Duodenal mucosa (tissue), 2 donors: ENCODE data around the gene KIF22.

Source experiments
- H3K27ac ChIP-seq: one replicate; pipeline ENCODE4 v1.7.0; 2013; ENCODE audit warnings: low read depth, low read length
- H3K27me3 ChIP-seq, 2 donors: one replicate each; pipeline ENCODE4 v1.7.0; 2013; ENCODE audit warnings: low read length in 2 of 2, control low read depth in 1 of 2; ENCODE audit not compliant: insufficient read depth in 2 of 2, control insufficient read depth in 1 of 2
- H3K36me3 ChIP-seq, 2 donors: one replicate each; pipeline ENCODE4 v1.7.0; 2013; ENCODE audit warnings: low read length in 2 of 2, control low read depth in 1 of 2; ENCODE audit not compliant: insufficient read depth in 2 of 2, control insufficient read depth in 1 of 2
- H3K4me1 ChIP-seq, 2 donors: one replicate each; pipeline ENCODE4 v1.7.0; 2013; ENCODE audit warnings: low read length in 2 of 2, control low read depth in 1 of 2; ENCODE audit not compliant: insufficient read depth in 2 of 2, control insufficient read depth in 1 of 2
- H3K4me3 ChIP-seq, 2 donors: one replicate each; pipeline ENCODE4 v1.7.0; 2013; ENCODE audit warnings: low read length in 2 of 2, low read depth in 1 of 2
- H3K9ac ChIP-seq, 2 donors: one replicate each; pipeline ENCODE4 v1.7.0; 2013; ENCODE audit warnings: low read length in 2 of 2, low read depth in 1 of 2
- H3K9me3 ChIP-seq, 2 donors: one replicate each; pipeline ENCODE4 v1.7.0; 2013; ENCODE audit warnings: low read length in 2 of 2, control low read depth in 1 of 2; ENCODE audit not compliant: control insufficient read depth in 1 of 2

Gene KIF22

DNA sequence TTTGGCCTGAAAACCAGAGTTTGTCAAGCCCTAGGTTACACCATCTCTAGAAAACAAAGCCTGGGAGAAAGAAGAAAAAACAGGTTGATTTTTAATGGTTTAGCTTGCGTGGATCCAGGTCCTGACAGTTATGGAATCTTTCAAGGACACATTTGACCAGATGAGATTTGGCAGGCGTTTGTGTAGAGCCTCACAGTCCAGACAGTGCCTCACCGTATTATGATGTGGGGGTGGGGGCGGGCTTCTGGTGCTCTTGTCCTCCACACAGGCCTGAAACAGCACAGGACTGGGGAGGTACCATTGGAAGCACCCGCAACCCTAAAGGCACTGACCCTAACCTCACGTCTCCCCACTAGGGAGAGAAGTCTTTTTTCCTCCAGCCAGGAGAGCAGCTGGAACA, 49.3 kb downstream of the KIF22 start:
- Histone ChIP-seq H3K4me1 (no peaks in the 10 kb centered on the region), H3K9me3 (no peaks in the 10 kb centered on the region), H3K9ac (no peak overlapping the region), H3K27ac (no peak overlapping the region), H3K36me3 (peaks cover 50 to 90% of the 10 kb centered on the region in 2 donors), H3K4me3 (no peak overlapping the region), H3K27me3 (no peaks in the 10 kb centered on the region)

DNA sequence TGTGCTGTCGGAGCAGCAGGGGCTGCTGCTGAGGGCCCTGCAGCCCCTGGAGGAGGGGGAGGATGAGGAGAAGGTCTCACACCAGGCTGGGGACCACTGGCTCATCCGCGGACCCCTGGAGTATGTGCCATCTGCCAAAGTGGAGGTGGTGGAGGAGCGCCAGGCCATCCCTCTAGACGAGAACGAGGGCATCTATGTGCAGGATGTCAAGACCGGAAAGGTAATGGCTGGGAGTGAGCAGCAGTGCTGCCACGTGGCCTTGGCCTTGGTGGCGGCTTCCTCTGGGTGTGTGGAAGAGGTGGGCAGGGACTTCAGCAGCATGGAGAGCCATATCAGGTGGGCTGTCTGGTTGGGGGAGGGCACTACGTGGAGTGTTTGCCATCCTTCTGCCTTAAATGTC, 49.7 kb downstream of the KIF22 start:
- H3K9me3 ChIP-seq = no peaks in the 10 kb centered on the region
- no peak overlapping the region for H3K4me3 ChIP-seq
- peaks cover 51 to 91% of the 10 kb centered on the region in 2 donors for H3K36me3 ChIP-seq
- H3K27me3 ChIP-seq = no peaks in the 10 kb centered on the region
- no peak overlapping the region for H3K27ac ChIP-seq
- H3K4me1 ChIP-seq = no peaks in the 10 kb centered on the region
- no peak overlapping the region for H3K9ac ChIP-seq

DNA sequence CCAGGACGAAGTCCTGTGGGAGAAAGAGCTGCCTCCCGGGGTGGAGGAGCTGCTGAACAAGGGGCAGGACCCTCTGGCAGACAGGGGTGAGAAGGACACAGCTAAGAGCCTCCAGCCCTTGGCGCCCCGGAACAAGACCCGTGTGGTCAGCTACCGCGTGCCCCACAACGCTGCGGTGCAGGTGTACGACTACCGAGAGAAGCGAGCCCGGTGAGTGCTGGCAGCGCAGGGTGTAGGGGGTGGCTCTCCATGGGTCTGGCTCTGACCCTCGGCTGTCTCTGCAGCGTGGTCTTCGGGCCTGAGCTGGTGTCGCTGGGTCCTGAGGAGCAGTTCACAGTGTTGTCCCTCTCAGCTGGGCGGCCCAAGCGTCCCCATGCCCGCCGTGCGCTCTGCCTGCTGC, 51.1 kb downstream of the KIF22 start:
- Histone ChIP-seq H3K36me3 (peaks cover 55 to 94% of the 10 kb centered on the region in 2 donors), H3K4me1 (no peaks in the 10 kb centered on the region), H3K9me3 (no peaks in the 10 kb centered on the region), H3K4me3 (no peak overlapping the region), H3K27me3 (no peaks in the 10 kb centered on the region), H3K27ac (no peak overlapping the region), H3K9ac (no peak overlapping the region)

DNA sequence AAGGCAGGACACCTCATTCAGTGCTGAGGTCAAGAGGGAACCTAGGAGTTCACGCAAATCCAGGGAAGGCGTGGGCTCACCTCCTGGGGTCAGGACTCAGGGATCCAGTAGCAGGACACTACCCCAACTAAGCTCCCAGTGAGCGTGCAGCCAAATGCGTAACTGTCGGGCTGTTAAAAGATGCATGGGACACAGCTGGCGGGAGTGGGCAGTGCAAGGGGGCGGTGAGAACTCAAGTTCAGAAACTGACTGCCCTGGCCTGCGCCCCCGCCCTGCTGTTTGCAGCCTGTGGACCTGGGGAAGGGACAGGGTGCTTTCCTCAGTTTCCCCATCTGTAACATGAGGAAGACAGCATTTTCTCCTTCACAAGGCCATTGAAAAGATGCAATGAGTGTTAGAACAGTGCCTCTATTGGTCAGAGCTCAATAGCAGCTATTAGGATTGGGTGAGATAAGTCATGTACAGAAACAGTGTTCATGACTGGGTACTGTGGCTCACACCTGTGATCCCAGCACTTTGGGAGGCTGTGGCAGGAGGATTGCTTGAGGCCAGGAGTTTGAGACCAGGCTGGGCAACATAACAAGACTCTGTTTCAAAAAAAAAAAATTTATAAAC, 52.3 kb downstream of the KIF22 start:
- Histone ChIP-seq H3K9ac (no peak overlapping the region), H3K4me3 (no peak overlapping the region), H3K36me3 (peaks cover 51 to 93% of the 10 kb centered on the region in 2 donors), H3K27me3 (no peaks in the 10 kb centered on the region), H3K9me3 (no peaks in the 10 kb centered on the region), H3K27ac (no peak overlapping the region), H3K4me1 (no peaks in the 10 kb centered on the region)

DNA sequence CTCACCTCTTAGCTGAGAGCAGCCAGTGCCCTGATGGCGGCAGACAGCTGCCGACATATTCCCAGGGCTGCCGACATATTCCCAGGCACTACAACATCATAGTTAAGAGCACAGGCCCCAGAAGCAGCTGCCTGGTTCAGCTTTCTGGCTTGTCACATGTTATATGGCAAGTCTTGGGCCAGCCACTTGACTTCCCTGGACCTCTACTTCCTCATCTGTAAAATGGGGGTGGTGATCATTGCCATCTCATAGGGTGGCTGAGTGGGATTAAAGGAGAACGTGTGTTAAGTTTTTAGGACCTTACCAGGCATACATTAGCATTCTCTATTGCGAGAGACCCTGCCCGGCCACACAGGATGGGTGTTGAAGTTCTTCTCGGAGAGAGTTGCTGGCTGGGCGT, 53.4 kb downstream of the KIF22 start:
- H3K4me1 ChIP-seq = no peaks in the 10 kb centered on the region
- H3K27me3 ChIP-seq = no peaks in the 10 kb centered on the region
- H3K27ac ChIP-seq = no peak overlapping the region
- H3K9me3 ChIP-seq = no peaks in the 10 kb centered on the region
- H3K9ac ChIP-seq = no peak overlapping the region
- H3K4me3 ChIP-seq = no peak overlapping the region
- peaks cover 47 to 91% of the 10 kb centered on the region in 2 donors for H3K36me3 ChIP-seq

DNA sequence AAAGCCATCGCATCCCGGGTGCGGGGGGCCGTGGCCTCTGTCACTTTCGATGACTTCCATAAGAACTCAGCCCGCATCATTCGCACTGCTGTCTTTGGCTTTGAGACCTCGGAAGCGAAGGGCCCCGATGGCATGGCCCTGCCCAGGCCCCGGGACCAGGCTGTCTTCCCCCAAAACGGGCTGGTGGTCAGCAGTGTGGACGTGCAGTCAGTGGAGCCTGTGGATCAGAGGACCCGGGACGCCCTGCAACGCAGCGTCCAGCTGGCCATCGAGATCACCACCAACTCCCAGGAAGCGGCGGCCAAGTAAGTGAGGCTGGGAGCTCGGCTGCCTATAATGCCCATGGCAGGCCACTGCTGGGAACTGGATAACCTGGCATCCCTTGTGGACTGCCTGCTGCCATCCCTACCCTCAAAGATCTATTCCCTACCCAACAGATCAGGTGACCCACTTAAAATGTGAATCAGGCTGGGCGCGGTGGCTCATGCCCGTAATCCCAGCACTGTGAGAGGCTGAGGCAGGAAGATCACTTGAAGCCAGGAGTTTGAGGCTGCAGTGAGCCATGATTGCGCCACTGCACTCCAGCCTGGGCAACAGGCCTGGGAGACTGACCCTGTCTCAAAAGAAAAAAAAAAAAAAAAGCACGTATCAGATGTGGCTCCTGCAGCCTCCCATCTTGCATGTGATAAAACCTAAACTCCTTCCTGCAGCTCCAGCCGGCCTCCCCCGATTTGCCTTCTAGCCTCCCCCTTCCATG, 54.2 kb downstream of the KIF22 start:
- Histone ChIP-seq H3K9ac (no peak overlapping the region), H3K4me1 (no peaks in the 10 kb centered on the region), H3K9me3 (no peaks in the 10 kb centered on the region), H3K36me3 (peaks cover 47 to 88% of the 10 kb centered on the region in 2 donors), H3K4me3 (no peak overlapping the region), H3K27ac (no peak overlapping the region), H3K27me3 (no peaks in the 10 kb centered on the region)

DNA sequence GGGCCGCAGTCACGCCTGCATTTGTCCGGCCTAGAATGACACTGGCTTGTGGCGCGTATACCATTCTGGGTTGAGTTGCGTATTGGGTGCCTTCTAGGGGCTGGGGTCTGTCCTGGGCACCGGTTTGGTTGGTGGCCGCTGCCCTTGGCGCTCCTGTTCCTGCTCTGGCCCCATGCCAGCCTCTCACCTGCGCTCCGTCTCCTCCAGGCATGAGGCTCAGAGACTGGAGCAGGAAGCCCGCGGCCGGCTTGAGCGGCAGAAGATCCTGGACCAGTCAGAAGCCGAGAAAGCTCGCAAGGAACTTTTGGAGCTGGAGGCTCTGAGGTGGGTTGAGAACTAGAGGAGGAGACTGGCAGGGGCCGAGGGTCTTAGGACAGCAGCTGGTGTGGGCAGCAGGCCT, 55.1 kb downstream of the KIF22 start:
- Histone ChIP-seq H3K27me3 (no peaks in the 10 kb centered on the region), H3K36me3 (peaks cover 40 to 82% of the 10 kb centered on the region in 2 donors), H3K27ac (no peak overlapping the region), H3K9me3 (no peaks in the 10 kb centered on the region), H3K9ac (no peak overlapping the region), H3K4me3 (no peak overlapping the region), H3K4me1 (no peaks in the 10 kb centered on the region)

DNA sequence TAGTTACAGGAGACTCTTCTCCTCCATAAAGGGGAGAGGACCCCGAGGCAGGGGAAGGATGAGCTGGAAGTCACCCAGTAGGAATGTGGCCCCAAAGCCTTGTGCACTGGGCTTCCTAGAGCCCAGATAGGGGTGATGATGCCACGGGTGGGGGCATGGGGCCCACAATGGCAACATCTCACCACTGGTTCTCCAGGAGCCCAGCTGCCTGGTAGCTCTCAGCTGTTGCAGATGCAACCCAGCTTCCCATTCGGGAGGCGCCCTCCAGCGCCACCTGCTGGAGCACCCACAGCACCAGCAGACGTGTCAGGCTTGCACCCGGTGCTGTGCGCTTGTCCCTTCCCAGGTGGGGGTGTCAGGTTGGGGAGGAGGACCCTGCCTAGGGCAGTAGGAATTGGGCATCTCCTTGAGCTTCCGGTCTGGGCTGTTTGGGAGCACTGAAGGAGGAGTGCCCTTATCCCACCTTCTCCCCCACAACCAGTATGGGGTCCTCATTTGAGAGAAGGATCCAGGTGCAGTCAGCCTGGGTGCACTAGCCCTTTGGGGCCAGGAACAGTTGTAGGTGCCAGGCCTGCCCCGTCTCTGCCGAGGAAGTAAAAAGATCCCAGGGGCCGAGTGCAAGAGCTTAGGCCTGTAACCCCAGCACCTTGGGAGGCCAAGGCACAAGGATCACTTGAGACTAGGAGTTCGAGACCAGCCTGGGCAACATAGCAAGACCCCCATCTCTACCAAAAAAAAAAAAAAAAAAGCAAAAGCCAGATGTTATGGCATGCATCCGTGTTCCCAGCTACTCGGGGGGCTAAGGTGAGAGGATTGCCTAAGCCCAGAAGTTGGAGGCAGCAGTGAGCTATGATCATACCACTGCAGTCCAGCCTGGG, 58.1 kb downstream of the KIF22 start:
- no peaks in the 10 kb centered on the region for H3K27me3 ChIP-seq
- no peaks in the 10 kb centered on the region for H3K9me3 ChIP-seq
- H3K27ac ChIP-seq = no peak overlapping the region
- H3K4me3 ChIP-seq = no peak overlapping the region
- H3K36me3 ChIP-seq = peaks cover 24 to 57% of the 10 kb centered on the region in 2 donors
- H3K4me1 ChIP-seq = no peaks in the 10 kb centered on the region
- no peak overlapping the region for H3K9ac ChIP-seq

DNA sequence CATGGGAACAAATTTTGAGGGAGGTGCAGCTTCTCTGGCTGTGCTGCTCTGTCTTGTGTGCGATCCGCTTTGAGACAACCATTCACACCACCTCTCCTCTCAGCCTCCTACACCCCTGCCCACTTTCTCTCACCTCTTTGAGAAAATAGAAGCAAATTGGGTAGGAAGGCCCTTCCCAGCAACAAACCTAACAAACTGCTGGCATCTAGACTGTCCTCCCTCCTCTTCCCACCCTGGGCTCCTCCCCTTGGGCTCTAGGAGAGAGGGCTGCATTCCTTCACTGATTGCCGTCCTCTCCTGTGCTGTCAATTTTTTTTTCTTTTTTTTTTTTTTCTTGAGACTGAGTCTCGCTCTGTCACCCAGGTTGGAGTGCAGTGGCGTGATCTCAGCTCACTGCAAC, 59.0 kb downstream of the KIF22 start:
- no peaks in the 10 kb centered on the region for H3K27me3 ChIP-seq
- no peak overlapping the region for H3K4me3 ChIP-seq
- no peaks in the 10 kb centered on the region for H3K4me1 ChIP-seq
- peaks cover 16 to 48% of the 10 kb centered on the region in 2 donors for H3K36me3 ChIP-seq
- H3K9me3 ChIP-seq = no peaks in the 10 kb centered on the region
- H3K9ac ChIP-seq = no peak overlapping the region
- no peak overlapping the region for H3K27ac ChIP-seq

DNA sequence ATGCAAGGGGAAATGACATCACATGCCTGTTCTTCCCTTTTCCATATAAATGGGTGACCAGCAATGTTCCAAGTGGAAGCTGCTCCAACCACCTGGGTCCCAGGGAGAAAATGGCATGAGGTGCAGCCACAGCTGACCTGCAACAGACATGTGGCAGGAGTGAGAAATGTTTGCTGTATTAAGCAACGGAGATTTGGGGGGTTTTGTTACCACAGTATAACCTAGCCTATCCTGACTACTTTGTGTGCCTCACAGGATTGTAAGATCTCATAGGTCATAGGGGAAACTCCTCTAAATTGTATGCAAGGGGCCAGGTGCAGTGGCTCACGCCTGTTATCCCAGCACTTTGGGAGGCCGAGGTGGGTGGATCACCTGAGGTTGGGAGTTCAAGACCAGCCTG, 60.4 kb downstream of the KIF22 start:
- Histone ChIP-seq H3K36me3 (peaks cover 11 to 33% of the 10 kb centered on the region in 2 donors), H3K27me3 (no peaks in the 10 kb centered on the region), H3K27ac (no peak overlapping the region), H3K4me1 (peaks cover 0 to 5% of the 10 kb centered on the region in 2 donors), H3K9me3 (no peaks in the 10 kb centered on the region), H3K4me3 (no peak overlapping the region), H3K9ac (no peak overlapping the region)
